Mucosa of rectum (tissue), 2 donors: ENCODE data around the gene MCHR2.
"Not testable (repeated sequence)": the region's sequence is repeated elsewhere in the genome, so short reads cannot be mapped to it uniquely, and the experiment has no call there.

Source experiments
- H3K27ac ChIP-seq, 2 donors: one replicate each; pipeline ENCODE4 v1.7.0; 2013; ENCODE audit warnings: inconsistent platforms in 2 of 2, low read depth in 2 of 2, low read length in 2 of 2
- H3K27me3 ChIP-seq, 2 donors: one replicate each; pipeline ENCODE4 v1.7.0; 2013; ENCODE audit warnings: low read length in 2 of 2; ENCODE audit not compliant: control insufficient read depth in 2 of 2, insufficient read depth in 2 of 2
- H3K36me3 ChIP-seq, 2 donors: one replicate each; pipeline ENCODE4 v1.7.0; 2013; ENCODE audit warnings: low read length in 2 of 2; ENCODE audit not compliant: control insufficient read depth in 2 of 2, insufficient read depth in 2 of 2
- H3K4me1 ChIP-seq, 2 donors: one replicate each; pipeline ENCODE4 v1.7.0; 2013; ENCODE audit warnings: low read length in 2 of 2, mild to moderate bottlenecking in 1 of 2; ENCODE audit not compliant: control insufficient read depth in 2 of 2, insufficient read depth in 2 of 2
- H3K4me3 ChIP-seq, 2 donors: one replicate each; pipeline ENCODE4 v1.7.0; 2013; ENCODE audit warnings: low read length in 2 of 2
- H3K9ac ChIP-seq, 2 donors: one replicate each; pipeline ENCODE4 v1.7.0; 2013; ENCODE audit warnings: low read length in 2 of 2, low read depth in 1 of 2, mild to moderate bottlenecking in 1 of 2
- H3K9me3 ChIP-seq, 2 donors: one replicate each; pipeline ENCODE4 v1.7.0; 2013; ENCODE audit warnings: low read length in 2 of 2; ENCODE audit not compliant: control insufficient read depth in 2 of 2
- donor health status: healthy.
- donor health status: Normal muscosa, but diverticular disease.

Gene MCHR2

GRCh38 chr6:99993533-99994251 is at the start of gene MCHR2:
Gene MCHR2 (minus strand): TSS chr6:99994223. CDS start chr6:99956147, 38,076 bp downstream.
- Histone ChIP-seq H3K4me3 (no peak within 1 kb of the TSS), H3K27ac (no peak within 1 kb of the TSS), H3K9me3 (no peaks in the 10 kb centered on the region), H3K36me3 (no peaks in the 10 kb centered on the region), H3K27me3 (peaks cover 0 to 4% of the 10 kb centered on the region in 2 donors), H3K9ac (no peak within 1 kb of the TSS), H3K4me1 (no peaks in the 10 kb centered on the region)

GRCh38 chr6:100038546-100038945 is 44.5 kb upstream of the MCHR2 start:
- not testable (repeated sequence) for H3K9ac ChIP-seq, H3K9me3 ChIP-seq, H3K27me3 ChIP-seq, H3K36me3 ChIP-seq, H3K4me3 ChIP-seq, H3K4me1 ChIP-seq, H3K27ac ChIP-seq

GRCh38 chr6:100035873-100036653 is 42.0 kb upstream of the MCHR2 start:
- Histone ChIP-seq H3K36me3 (no peaks in the 10 kb centered on the region), H3K27me3 (no peaks in the 10 kb centered on the region), H3K4me1 (no peaks in the 10 kb centered on the region), H3K9ac (no peak overlapping the region), H3K4me3 (no peak overlapping the region), H3K27ac (no peak overlapping the region), H3K9me3 (peaks cover 0 to 1% of the 10 kb centered on the region in 2 donors)

- Histone ChIP-seq H3K36me3 (no peaks in the 10 kb centered on the region), H3K9ac (no peak overlapping the region), H3K9me3 (no peaks in the 10 kb centered on the region), H3K4me1 (no peaks in the 10 kb centered on the region), H3K27ac (no peak overlapping the region), H3K27me3 (no peaks in the 10 kb centered on the region), H3K4me3 (no peak overlapping the region)
Measured at GRCh38 chr6:100023798-100024197, 29.8 kb upstream of the MCHR2 start.

GRCh38 chr6:100022847-100023246 is 28.8 kb upstream of the MCHR2 start:
- Histone ChIP-seq H3K36me3 (no peaks in the 10 kb centered on the region), H3K9me3 (no peaks in the 10 kb centered on the region), H3K27ac (no peak overlapping the region), H3K27me3 (no peaks in the 10 kb centered on the region), H3K4me3 (no peak overlapping the region), H3K4me1 (no peaks in the 10 kb centered on the region), H3K9ac (no peak overlapping the region)

GRCh38 chr6:100008857-100009256 is 14.8 kb upstream of the MCHR2 start:
- Histone ChIP-seq H3K9me3 (no peaks in the 10 kb centered on the region), H3K27ac (no peak overlapping the region), H3K9ac (no peak overlapping the region), H3K27me3 (no peaks in the 10 kb centered on the region), H3K36me3 (no peaks in the 10 kb centered on the region), H3K4me3 (no peak overlapping the region), H3K4me1 (no peaks in the 10 kb centered on the region)

- Histone ChIP-seq H3K27me3 (peaks cover 0 to 2% of the 10 kb centered on the region in 2 donors), H3K4me1 (no peaks in the 10 kb centered on the region), H3K36me3 (no peaks in the 10 kb centered on the region), H3K4me3 (no peak overlapping the region), H3K27ac (no peak overlapping the region), H3K9me3 (no peaks in the 10 kb centered on the region), H3K9ac (no peak overlapping the region)
Measured at GRCh38 chr6:100001915-100002388, 7.9 kb upstream of the MCHR2 start.

GRCh38 chr6:99997141-99997540 is 3.1 kb upstream of the MCHR2 start:
- no peaks in the 10 kb centered on the region for H3K4me1 ChIP-seq
- H3K4me3 ChIP-seq: no peak overlapping the region
- H3K27me3 ChIP-seq: peaks cover 0 to 6% of the 10 kb centered on the region in 2 donors
- no peaks in the 10 kb centered on the region for H3K9me3 ChIP-seq
- no peak overlapping the region for H3K9ac ChIP-seq
- H3K27ac ChIP-seq: no peak overlapping the region
- no peaks in the 10 kb centered on the region for H3K36me3 ChIP-seq

GRCh38 chr6:99995916-99996315 is 1.9 kb upstream of the MCHR2 start:
- H3K4me1 ChIP-seq: no peaks in the 10 kb centered on the region
- no peaks in the 10 kb centered on the region for H3K9me3 ChIP-seq
- peaks cover 0 to 4% of the 10 kb centered on the region in 2 donors for H3K27me3 ChIP-seq
- no peak overlapping the region for H3K9ac ChIP-seq
- H3K27ac ChIP-seq: no peak overlapping the region
- no peak overlapping the region for H3K4me3 ChIP-seq
- H3K36me3 ChIP-seq: no peaks in the 10 kb centered on the region

- peaks cover 0 to 4% of the 10 kb centered on the region in 2 donors for H3K27me3 ChIP-seq
- H3K9me3 ChIP-seq: no peaks in the 10 kb centered on the region
- no peaks in the 10 kb centered on the region for H3K4me1 ChIP-seq
- H3K27ac ChIP-seq: no peak overlapping the region
- H3K36me3 ChIP-seq: no peaks in the 10 kb centered on the region
- H3K9ac ChIP-seq: no peak overlapping the region
- H3K4me3 ChIP-seq: no peak overlapping the region
Measured at GRCh38 chr6:99993146-99993532, 884 bp downstream of the MCHR2 start.
